Caco-2 (cell line): ENCODE results near the gene KIAA0319L. TPM values are rescaled to one million over a fixed set of nuclear protein-coding genes. Genes with fewer than 3 reads are reported as not detected.
"Not testable (repeated sequence)": the region's sequence is repeated elsewhere in the genome, so short reads cannot be mapped to it uniquely, and the experiment has no call there.

Experiments
- BruUV-seq: library from RNA; stranded (reverse); fragments of 400-500 nt; replicated peaks from 2 replicates; lab custom pipeline; 2021; lab: Mats Ljungman, UMichigan
- CTCF ChIA-PET: fragments of 300-600 bp; sonication (Branson Sonifier 250); formaldehyde crosslinking; loops from one replicate; lab custom pipeline; 2022; ENCODE audit warnings: antibody characterized with exemption; lab: Charles Lee
- POLR2A ChIA-PET: fragments of 300-600 bp; sonication (Branson Sonifier 250); formaldehyde crosslinking; loops from one replicate; lab custom pipeline; 2022; ENCODE audit warnings: antibody characterized with exemption; lab: Charles Lee
- DNase-seq, 2 experiments: peaks; one replicate each; pipeline versions ENCODE4 v3.0.0 to v3.0.0-alpha.2; 2020 to 2022
- H3K27me3 ChIP-seq: replicated peaks from 2 replicates; pipeline ENCODE4 v1.6.0; 2011; ENCODE audit warnings: low read length; ENCODE audit not compliant: control insufficient read depth, insufficient read depth
- H3K36me3 ChIP-seq: 2 replicates; pipeline ENCODE4 v1.5.1; 2011; ENCODE audit warnings: low read length; ENCODE audit not compliant: control insufficient read depth, insufficient read depth
- H3K4me1 ChIP-seq: fragments of 250-450 bp; sonication (Bioruptor Pico); 2 replicates; pipeline ENCODE4 v1.5.1; 2020; ENCODE audit warnings: mild to moderate bottlenecking
- H3K4me3 ChIP-seq: 2 replicates; pipeline ENCODE4 v1.5.1; 2011; ENCODE audit warnings: low read depth, mild to moderate bottlenecking, control low read depth, low read length
- H3K9me3 ChIP-seq: fragments of 250-450 bp; sonication (Bioruptor Pico); 2 replicates; pipeline ENCODE4 v1.5.1; 2020; ENCODE audit warnings: mild to moderate bottlenecking, moderate library complexity
- H3K27ac Mint-ChIP-seq: one replicate; pipeline ENCODE4 v1.8.0; 2022; ENCODE audit warnings: mixed read lengths; ENCODE audit not compliant: unreplicated experiment
- H3K27me3 Mint-ChIP-seq: one replicate; pipeline ENCODE4 v1.8.0; 2022; ENCODE audit warnings: mixed read lengths; ENCODE audit not compliant: insufficient read depth, unreplicated experiment
- H3K36me3 Mint-ChIP-seq: one replicate; pipeline ENCODE4 v1.8.0; 2022; ENCODE audit warnings: mild to moderate bottlenecking, mixed read lengths; ENCODE audit not compliant: insufficient read depth, unreplicated experiment
- H3K4me1 Mint-ChIP-seq: one replicate; pipeline ENCODE4 v1.8.0; 2022; ENCODE audit warnings: low read depth, mixed read lengths; ENCODE audit not compliant: unreplicated experiment
- H3K4me3 Mint-ChIP-seq: one replicate; pipeline ENCODE4 v1.8.0; 2022; ENCODE audit warnings: mild to moderate bottlenecking, moderate library complexity, mixed read lengths; ENCODE audit not compliant: unreplicated experiment
- H3K9me3 Mint-ChIP-seq: one replicate; pipeline ENCODE4 v1.8.0; 2022; ENCODE audit warnings: mixed read lengths; ENCODE audit not compliant: unreplicated experiment
- CTCF ChIP-seq, 2 experiments: fragments of 200-600 bp in 1 of 2; IDR thresholded peaks; 1 replicate in 1 of 2; 2 replicates in 1 of 2; pipeline versions ENCODE4 v1.5.1 to v1.8.0; 2011 to 2022; ENCODE audit warnings: antibody characterized with exemption in 1 of 2, control low read depth in 1 of 2, inconsistent platforms in 1 of 2, low read depth in 1 of 2, low read length in 1 of 2, mild to moderate bottlenecking in 1 of 2, moderate library complexity in 1 of 2; ENCODE audit not compliant: insufficient read depth in 1 of 2, severe bottlenecking in 1 of 2, unreplicated experiment in 1 of 2
- intact Hi-C: fragments of 100-400 bp; cut with micrococcal nuclease; formaldehyde crosslinking; loops from one replicate; pipeline ENCODE4 v1.10.0; 2022; ENCODE audit not compliant: unreplicated experiment
- total RNA-seq: library from RNA; stranded (reverse); gene quantifications from 2 replicates; pipeline ENCODE4 v1.2.3, GENCODE V29; 2022

Gene KIAA0319L
- total RNA-seq, 1 experiment from 2014 or later = 39.9 TPM

- Mint-ChIP-seq H3K9me3 (no peaks in the 10 kb centered on the region), H3K27ac (no peak overlapping the region), H3K4me3 (no peak overlapping the region), H3K4me1 (no peaks in the 10 kb centered on the region), H3K36me3 (peaks cover 8% of the 10 kb centered on the region), H3K27me3 (no peaks in the 10 kb centered on the region)
- Histone ChIP-seq H3K36me3 (no peaks in the 10 kb centered on the region), H3K4me3 (no peak overlapping the region), H3K9me3 (no peaks in the 10 kb centered on the region), H3K4me1 (no peaks in the 10 kb centered on the region), H3K27me3 (no peaks in the 10 kb centered on the region)
- BruUV-seq = no TSS peak
- CTCF ChIA-PET = no interaction called here
- intact Hi-C loops = no loop called here
- TF ChIP-seq CTCF (IDR thresholded peaks at IDR 0.05; ENCODE audit: insufficient read depth in 1 of 2, low read depth in 1 of 2, low read length in 1 of 2, severe bottlenecking in 1 of 2, unreplicated experiment in 1 of 2) = no peak
- DNase-seq = no peak
- POLR2A ChIA-PET = no interaction called here
Measured at GRCh38 chr1:35588197-35588910, 31.2 kb upstream of the KIAA0319L start.

GRCh38 chr1:35587736-35588135 is 30.5 kb upstream of the KIAA0319L start:
- Mint-ChIP-seq H3K9me3 (no peaks in the 10 kb centered on the region), H3K27me3 (no peaks in the 10 kb centered on the region), H3K4me1 (no peaks in the 10 kb centered on the region), H3K4me3 (no peak overlapping the region), H3K27ac (no peak overlapping the region), H3K36me3 (peaks cover 4% of the 10 kb centered on the region)
- no peaks in the 10 kb centered on the region for H3K9me3 ChIP-seq
- no TSS peak for BruUV-seq
- no peaks in the 10 kb centered on the region for H3K27me3 ChIP-seq
- H3K4me3 ChIP-seq = no peak overlapping the region
- intact Hi-C loops = no loop called here
- ChIA-PET POLR2A (no interaction called here), CTCF (no interaction called here)
- DNase-seq = no peak
- no peaks in the 10 kb centered on the region for H3K36me3 ChIP-seq
- TF ChIP-seq CTCF (IDR thresholded peaks at IDR 0.05; ENCODE audit: insufficient read depth in 1 of 2, low read depth in 1 of 2, low read length in 1 of 2, severe bottlenecking in 1 of 2, unreplicated experiment in 1 of 2) = no peak
- no peaks in the 10 kb centered on the region for H3K4me1 ChIP-seq

GRCh38 chr1:35586808-35587207 is 29.6 kb upstream of the KIAA0319L start:
- peaks cover 4% of the 10 kb centered on the region for H3K36me3 Mint-ChIP-seq
- ChIA-PET POLR2A (no interaction called here), CTCF (no interaction called here)
- Histone ChIP-seq H3K27me3 (no peaks in the 10 kb centered on the region), H3K4me3 (no peak overlapping the region), H3K9me3 (no peaks in the 10 kb centered on the region), H3K4me1 (no peaks in the 10 kb centered on the region), H3K36me3 (no peaks in the 10 kb centered on the region)
- no TSS peak for BruUV-seq
- DNase-seq = no peak
- no peaks in the 10 kb centered on the region for H3K9me3 Mint-ChIP-seq
- H3K4me1 Mint-ChIP-seq = no peaks in the 10 kb centered on the region
- no peaks in the 10 kb centered on the region for H3K27me3 Mint-ChIP-seq
- H3K27ac Mint-ChIP-seq = no peak overlapping the region
- no peak overlapping the region for H3K4me3 Mint-ChIP-seq
- intact Hi-C loops = no loop called here
- no peak for TF ChIP-seq CTCF (IDR thresholded peaks at IDR 0.05; ENCODE audit: insufficient read depth in 1 of 2, low read depth in 1 of 2, low read length in 1 of 2, severe bottlenecking in 1 of 2, unreplicated experiment in 1 of 2)

- POLR2A ChIA-PET, H3K4me3 ChIP-seq, CTCF ChIA-PET, intact Hi-C loops, H3K9me3 ChIP-seq, H3K4me1 ChIP-seq, H3K27me3 Mint-ChIP-seq, H3K27ac Mint-ChIP-seq, BruUV-seq, H3K4me1 Mint-ChIP-seq, H3K4me3 Mint-ChIP-seq, DNase-seq, H3K27me3 ChIP-seq, H3K36me3 Mint-ChIP-seq, H3K36me3 ChIP-seq, H3K9me3 Mint-ChIP-seq: not testable (repeated sequence)
Measured at GRCh38 chr1:35585805-35586204, 28.6 kb upstream of the KIAA0319L start.
